HG02840 (cell line): ENCODE data around the gene ITPR1.

ENCODE experiments used
- ATAC-seq: cut with Tn5 transposase; IDR thresholded peaks from one replicate; pipeline ENCODE4 v1.9.1; 2021; ENCODE audit warnings: mild to moderate bottlenecking, moderate library complexity, moderate number of reproducible peaks; ENCODE audit not compliant: unreplicated experiment, low FRiP score

The ITPR1 gene

GRCh38 chr3:4672725-4673275, 179.7 kb downstream of the ITPR1 start:
- no peak for ATAC-seq

DNA sequence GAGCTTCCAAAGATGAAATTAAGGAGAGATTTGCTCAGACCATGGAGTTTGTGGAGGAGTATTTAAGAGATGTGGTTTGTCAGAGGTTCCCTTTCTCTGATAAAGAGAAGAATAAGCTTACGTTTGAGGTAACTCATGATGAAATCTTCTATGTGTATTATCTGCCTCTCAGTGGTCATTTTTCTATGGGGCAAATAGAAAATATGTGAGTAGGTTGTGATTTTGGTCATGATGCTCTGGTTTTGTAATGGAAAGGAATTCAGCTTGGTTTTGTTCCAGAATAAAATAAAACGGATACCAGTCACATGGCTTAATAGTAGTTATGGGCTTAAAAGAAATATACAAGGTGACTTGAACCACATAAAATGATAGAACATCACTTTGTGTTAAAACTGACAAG, 181.1 kb downstream of the ITPR1 start:
- no peak for ATAC-seq

GRCh38 chr3:4675704-4676103, 182.6 kb downstream of the ITPR1 start:
- no peak for ATAC-seq

DNA sequence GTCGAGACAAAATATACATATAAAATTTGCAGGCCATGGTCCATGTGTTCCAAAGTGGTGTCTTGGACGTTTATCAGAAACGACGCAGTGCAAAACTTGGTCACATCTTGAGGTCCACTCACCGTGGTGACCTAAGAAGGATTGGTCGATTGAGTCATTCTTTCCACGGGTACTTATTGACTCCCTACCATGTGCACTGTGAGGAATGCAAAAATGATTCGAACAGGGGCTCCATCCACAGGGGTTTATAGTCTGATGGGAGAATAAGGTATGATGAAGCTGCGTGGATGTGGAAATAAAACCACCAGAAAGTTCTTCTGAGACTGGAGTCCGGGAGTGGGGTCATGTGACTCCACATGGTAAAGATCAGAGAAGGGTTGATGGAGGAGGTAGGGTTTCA, 185.2 kb downstream of the ITPR1 start:
- no peak for ATAC-seq

GRCh38 chr3:4680227-4680691, 187.1 kb downstream of the ITPR1 start:
- no peak for ATAC-seq

DNA sequence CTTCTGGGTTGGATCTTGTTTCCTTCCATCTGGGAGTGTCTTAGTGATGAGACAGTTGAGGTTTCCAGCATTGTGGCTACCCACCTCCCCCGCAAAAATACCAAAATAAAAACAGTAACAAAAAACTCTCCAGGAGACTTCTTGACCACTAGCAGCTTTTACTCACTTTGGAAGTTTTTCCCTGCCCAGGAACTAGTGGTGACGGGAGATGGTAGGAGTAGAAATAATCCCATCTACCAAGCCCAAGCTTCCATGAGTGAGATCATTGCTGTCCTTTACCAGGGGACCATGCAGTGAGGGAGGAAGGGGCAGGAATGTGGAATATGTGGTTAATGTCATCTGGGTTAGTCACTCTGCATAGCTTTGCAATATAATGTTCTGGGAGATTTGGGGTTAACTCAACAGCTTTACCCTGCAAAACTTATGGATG, 187.7 kb downstream of the ITPR1 start:
- ATAC-seq: no peak

- no peak for ATAC-seq
Measured at GRCh38 chr3:4681301-4681700, 188.2 kb downstream of the ITPR1 start.

DNA sequence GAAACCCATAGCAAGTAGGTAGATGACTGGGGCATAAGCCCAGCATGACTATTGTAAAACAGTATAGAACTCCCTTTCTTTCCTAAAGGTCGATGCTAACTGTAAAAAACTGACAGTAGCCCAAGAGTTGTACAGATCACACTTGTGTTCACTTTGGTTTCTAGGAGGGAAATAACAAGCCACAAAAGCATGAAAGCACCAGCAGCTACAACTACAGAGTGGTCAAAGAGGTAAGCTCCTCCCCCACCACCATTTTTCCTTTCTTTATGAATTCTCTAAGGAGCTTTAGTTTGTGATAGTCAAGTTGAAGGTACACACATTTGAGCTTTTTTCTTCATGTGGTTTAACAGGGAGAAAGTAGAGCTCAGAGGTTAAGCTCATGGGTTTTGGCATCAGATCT, 191.0 kb downstream of the ITPR1 start:
- ATAC-seq: no peak

GRCh38 chr3:4684976-4685375, 191.8 kb downstream of the ITPR1 start:
- no peak for ATAC-seq

DNA sequence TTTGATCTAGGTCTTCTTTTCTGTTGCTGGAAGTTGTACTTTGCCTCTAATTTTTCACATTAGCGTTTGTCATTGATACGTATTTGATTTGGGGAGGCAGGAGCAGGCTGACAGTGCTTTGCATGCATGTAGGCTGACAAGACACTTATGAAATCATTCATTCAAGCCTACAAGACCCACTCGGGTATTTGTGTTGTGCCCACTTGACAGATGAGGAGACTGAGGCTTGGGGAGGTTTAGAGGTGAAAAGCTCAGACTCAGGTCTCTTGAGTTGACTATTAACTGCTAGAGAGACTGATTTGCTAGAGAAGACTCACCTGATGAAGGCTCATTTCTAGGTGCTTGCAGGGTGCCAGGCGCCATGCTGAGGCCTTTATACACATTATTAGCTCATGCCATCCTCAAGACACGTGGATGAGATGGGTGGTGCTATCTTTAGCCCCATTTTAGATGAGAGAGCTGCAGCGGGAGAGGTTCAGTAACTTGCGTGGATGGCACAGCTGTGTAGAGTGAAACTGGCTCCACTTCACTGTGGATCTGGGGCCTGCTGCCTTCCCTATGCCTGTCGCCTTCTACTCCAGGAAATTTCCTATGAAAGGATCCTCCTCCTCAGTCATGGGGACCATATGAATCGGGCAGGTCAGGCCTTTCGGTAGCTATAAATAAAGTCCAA, 192.7 kb downstream of the ITPR1 start:
- no peak for ATAC-seq

DNA sequence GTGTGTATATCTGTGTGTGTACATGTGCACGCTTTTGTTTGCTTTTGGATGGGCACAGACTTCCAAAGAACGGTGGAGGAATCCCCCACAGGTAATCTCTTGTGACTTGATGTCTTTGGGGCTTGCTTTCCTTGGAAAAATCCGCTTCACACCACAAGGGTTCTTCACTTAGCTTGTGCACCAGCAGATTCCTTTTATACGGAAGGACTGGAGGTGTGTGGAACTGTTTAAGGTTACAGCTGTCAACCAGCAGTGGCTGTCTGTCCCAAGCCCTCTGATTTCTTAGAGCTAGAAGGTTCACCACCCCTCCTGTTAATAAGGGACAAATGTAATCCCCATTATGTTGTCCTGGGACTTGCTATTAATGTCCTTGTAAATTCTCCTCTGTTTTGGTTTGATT, 193.5 kb downstream of the ITPR1 start:
- ATAC-seq: no peak

- ATAC-seq: no peak
Measured at GRCh38 chr3:4687167-4687566, 194.0 kb downstream of the ITPR1 start.

GRCh38 chr3:4687596-4687995, 194.4 kb downstream of the ITPR1 start:
- no peak for ATAC-seq

GRCh38 chr3:4688411-4688810, 195.3 kb downstream of the ITPR1 start:
- ATAC-seq: no peak

DNA sequence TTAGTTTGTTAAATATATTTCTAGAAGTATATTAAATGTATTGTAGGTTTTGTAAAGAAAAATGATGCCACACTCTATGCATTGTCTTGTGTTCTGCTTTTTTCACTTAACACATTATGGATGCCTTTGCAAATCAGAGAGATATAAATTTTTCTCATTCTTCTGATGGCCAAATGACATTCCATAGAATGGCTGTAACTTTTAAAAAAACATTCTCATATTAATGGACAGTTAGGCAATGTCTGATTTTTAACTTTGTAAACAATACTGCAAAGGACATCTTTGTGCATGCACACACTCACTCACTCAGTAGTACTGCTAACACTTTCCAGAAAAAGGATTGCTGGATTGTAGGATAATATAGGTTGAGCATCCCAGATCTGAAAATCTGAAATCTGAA, 195.9 kb downstream of the ITPR1 start:
- ATAC-seq: no peak

DNA sequence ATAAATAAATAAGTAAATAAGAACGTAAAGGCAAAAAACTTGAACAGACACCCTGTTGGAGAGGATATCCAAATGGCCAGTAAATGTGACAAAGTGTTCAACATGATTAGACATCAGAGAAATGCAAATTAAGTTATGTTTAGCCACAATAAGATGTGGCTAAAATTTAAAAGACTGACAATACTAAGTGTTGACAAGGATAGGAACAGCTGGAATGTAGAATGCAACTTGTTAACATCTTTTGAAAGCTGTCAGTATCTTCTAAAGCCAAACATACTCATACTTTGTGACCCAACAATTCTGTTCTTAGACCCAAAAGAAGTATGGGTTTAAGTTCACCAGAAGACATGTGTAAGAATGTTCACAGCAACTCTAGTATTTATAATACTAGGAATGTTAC, 197.1 kb downstream of the ITPR1 start:
- no peak for ATAC-seq

- ATAC-seq: no peak
Measured at GRCh38 chr3:4693620-4694019, 200.5 kb downstream of the ITPR1 start.

- ATAC-seq: no peak
Measured at GRCh38 chr3:4695846-4696245, 202.7 kb downstream of the ITPR1 start.

DNA sequence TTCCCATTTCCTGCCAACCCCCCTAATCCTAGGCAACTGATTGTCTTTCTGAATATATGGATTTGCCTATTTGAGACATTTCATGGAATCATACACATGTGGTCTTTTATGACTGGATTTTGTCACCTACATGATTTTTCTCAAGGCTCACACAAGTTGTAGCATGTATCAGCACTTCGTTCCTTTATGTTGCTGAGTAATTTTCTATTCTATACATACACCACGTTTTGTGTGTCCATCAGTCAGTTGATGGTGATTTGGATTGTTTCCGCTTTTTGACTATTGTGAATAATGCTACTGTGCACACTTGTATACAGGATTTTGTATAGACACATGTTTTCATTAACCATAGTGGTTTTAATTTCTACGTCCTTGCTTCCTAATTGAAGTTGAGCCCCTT, 203.1 kb downstream of the ITPR1 start:
- no peak for ATAC-seq

DNA sequence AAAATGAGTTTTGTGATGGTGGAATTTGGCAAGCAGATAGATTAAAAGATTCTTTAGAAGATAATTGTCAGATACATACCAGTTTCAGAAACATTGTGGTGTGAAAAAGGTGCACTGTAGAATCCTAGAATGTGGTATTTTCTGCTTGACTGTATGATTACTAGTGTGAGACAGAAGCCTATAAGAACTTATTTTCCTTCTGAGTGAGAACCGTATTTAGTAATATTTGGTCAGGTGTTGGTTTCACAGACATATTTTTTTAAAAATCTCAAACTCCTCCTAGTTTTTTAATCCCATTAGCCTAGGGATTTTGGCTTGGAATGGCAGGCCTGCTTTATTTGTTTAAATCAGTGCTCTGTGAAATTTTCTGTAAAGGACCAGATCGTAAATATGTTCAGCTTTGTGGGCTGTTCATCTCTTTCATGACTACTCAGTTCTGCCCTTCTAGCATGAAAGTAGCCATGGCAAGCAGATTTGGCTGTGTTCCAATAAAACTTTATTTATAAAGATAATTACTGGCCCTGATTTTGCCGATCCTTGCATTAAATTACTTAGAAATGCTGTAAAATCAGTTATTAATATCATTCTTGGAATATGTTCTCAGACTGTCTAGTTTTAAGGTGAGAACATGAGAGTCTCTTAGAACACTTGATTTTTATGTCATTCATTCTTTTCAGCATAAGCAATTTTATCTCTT, 205.1 kb downstream of the ITPR1 start:
- ATAC-seq: no peak

- no peak for ATAC-seq
Measured at GRCh38 chr3:4703054-4703480, 209.9 kb downstream of the ITPR1 start.

GRCh38 chr3:4704552-4704951, 211.4 kb downstream of the ITPR1 start:
- no peak for ATAC-seq
